Mesendoderm (in vitro differentiated cells): ENCODE results near the gene ZBTB4.

Experiments used
- DNase-seq: peaks from one replicate; pipeline ENCODE4 v3.0.0; 2013
- H2AK5ac ChIP-seq: 2 replicates; pipeline ENCODE4 v1.6.1; 2013; ENCODE audit warnings: low read length, inconsistent platforms
- H2BK120ac ChIP-seq: 2 replicates; pipeline ENCODE4 v1.6.1; 2013; ENCODE audit warnings: low read depth, mild to moderate bottlenecking, low read length, moderate library complexity, mixed read lengths
- H2BK15ac ChIP-seq: replicated peaks from 2 replicates; pipeline ENCODE4 v1.6.1; 2013; ENCODE audit warnings: low read depth, mild to moderate bottlenecking, moderate library complexity
- H2BK5ac ChIP-seq: 2 replicates; pipeline ENCODE4 v1.6.1; 2013; ENCODE audit warnings: low read length, inconsistent platforms
- H3K18ac ChIP-seq: 2 replicates; pipeline ENCODE4 v1.6.1; 2013; ENCODE audit warnings: mild to moderate bottlenecking, low read length, mixed read lengths
- H3K23ac ChIP-seq: one replicate; pipeline ENCODE4 v1.6.1; 2013; ENCODE audit warnings: low read length
- H3K27ac ChIP-seq: 2 replicates; pipeline ENCODE4 v1.5.1; 2013; ENCODE audit warnings: low read depth, mild to moderate bottlenecking, inconsistent platforms, low read length, moderate library complexity
- H3K27me3 ChIP-seq: 2 replicates; pipeline ENCODE4 v1.6.1; 2013; ENCODE audit warnings: low read length, control low read depth, mild to moderate bottlenecking, inconsistent platforms; ENCODE audit not compliant: insufficient read depth, poor library complexity
- H3K36me3 ChIP-seq: 2 replicates; pipeline ENCODE4 v1.6.1; 2013; ENCODE audit warnings: low read length, inconsistent platforms; ENCODE audit not compliant: control insufficient read depth, insufficient read depth
- H3K4ac ChIP-seq: one replicate; pipeline ENCODE4 v1.6.1; 2013; ENCODE audit warnings: low read depth, mild to moderate bottlenecking, low read length, moderate library complexity
- H3K4me1 ChIP-seq: 2 replicates; pipeline ENCODE4 v1.6.1; 2013; ENCODE audit warnings: low read depth, low read length, inconsistent platforms; ENCODE audit not compliant: control insufficient read depth
- H3K4me2 ChIP-seq: 2 replicates; pipeline ENCODE4 v1.6.1; 2013; ENCODE audit warnings: low read length
- H3K4me3 ChIP-seq: 2 replicates; pipeline ENCODE4 v1.5.1; 2013; ENCODE audit warnings: mild to moderate bottlenecking, low read length
- H3K56ac ChIP-seq: one replicate; pipeline ENCODE4 v1.6.1; 2013; ENCODE audit warnings: low read length
- H3K79me1 ChIP-seq: 2 replicates; pipeline ENCODE4 v1.6.1; 2013; ENCODE audit warnings: low read length, inconsistent platforms
- H3K79me2 ChIP-seq: 2 replicates; pipeline ENCODE4 v1.6.1; 2013; ENCODE audit warnings: mild to moderate bottlenecking, low read length; ENCODE audit not compliant: control insufficient read depth, insufficient read depth
- H3K9ac ChIP-seq: 2 replicates; pipeline ENCODE4 v1.6.1; 2013; ENCODE audit warnings: low read length, inconsistent platforms
- H4K5ac ChIP-seq: one replicate; pipeline ENCODE4 v1.6.1; 2013; ENCODE audit warnings: low read length
- H4K8ac ChIP-seq: one replicate; pipeline ENCODE4 v1.6.1; 2013; ENCODE audit warnings: low read depth, mild to moderate bottlenecking, control low read depth, low read length, moderate library complexity
- WGBS: extraction: QIAGEN DNeasy Blood & Tissue Kit; methylation state at CpG from one replicate; pipeline ENCODE4 v1.1.7; 2013; ENCODE audit warnings: low lambda C conversion rate, missing lambda C conversion rate; ENCODE audit not compliant: insufficient coverage; ENCODE audit errors: extremely low coverage; 5-methylcytosine and 5-hydroxymethylcytosine counted together

ZBTB4 gene

DNA sequence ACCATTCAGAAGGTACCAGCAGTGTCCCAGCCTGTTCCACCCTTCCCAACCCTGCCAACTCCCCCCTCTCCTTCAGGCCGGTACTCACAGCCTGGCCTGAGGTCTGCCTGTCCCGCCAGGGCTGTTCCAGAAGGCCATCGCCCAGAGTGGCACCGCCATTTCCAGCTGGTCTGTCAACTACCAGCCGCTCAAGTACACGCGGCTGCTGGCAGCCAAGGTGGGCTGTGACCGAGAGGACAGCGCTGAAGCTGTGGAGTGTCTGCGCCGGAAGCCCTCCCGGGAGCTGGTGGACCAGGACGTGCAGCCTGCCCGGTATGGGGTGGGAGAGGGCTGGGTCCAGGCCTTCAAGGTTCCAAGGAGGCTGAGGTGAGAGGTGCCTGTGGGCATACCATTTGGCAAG is 64.6 kb downstream of the ZBTB4 start:
- H3K4me1 ChIP-seq, result no peaks in the 10 kb centered on the region
- no peak overlapping the region for H2BK15ac ChIP-seq
- no peak overlapping the region for H3K27ac ChIP-seq
- no peak overlapping the region for H3K18ac ChIP-seq
- H3K9ac ChIP-seq, result no peak overlapping the region
- no peak overlapping the region for H4K5ac ChIP-seq
- H3K4me2 ChIP-seq, result no peak overlapping the region
- no CpG with 5 or more reads among the region's 14 CpGs for WGBS
- H2AK5ac ChIP-seq, result no peak overlapping the region
- H3K79me1 ChIP-seq, result no peaks in the 10 kb centered on the region
- H3K56ac ChIP-seq, result no peak overlapping the region
- H3K27me3 ChIP-seq, result no peaks in the 10 kb centered on the region
- H2BK5ac ChIP-seq, result no peak overlapping the region
- no peak overlapping the region for H3K4ac ChIP-seq
- no peak overlapping the region for H3K23ac ChIP-seq
- no peak overlapping the region for H3K4me3 ChIP-seq
- H3K36me3 ChIP-seq, result no peaks in the 10 kb centered on the region
- no peaks in the 10 kb centered on the region for H3K79me2 ChIP-seq
- no peak overlapping the region for H4K8ac ChIP-seq
- DNase-seq, result no peak
- no peak overlapping the region for H2BK120ac ChIP-seq

DNA sequence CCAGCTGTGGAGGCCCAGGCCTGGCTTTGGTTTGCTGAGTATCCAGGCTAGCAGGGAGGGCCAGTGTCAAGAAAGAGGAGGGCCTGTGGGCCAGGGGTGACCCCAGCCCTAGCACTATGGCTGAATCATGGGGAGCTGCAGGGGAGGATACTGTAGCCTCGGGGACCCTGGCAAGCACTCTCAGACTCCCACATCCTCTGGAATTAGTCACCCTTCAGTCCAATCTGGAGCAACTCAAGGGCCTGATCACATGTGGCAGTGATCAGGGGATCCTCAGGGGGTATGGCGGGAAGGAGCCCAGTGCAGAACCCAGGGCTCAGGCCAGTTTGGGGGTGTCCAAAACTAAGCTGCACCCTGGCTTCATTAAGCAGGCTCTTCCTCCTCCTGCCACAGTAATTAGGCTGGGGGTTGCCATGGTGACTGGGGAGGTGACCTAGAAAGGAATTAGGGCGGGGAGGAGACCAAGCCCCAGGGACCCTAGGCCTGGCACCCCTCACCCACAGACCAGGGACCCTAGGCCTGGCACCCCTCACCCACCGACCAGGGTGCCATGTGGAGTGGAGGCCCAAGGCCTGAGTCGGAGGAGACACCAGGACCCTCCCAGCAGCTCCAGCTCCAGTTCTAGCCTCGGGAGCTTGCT is 66.0 kb downstream of the ZBTB4 start:
- Histone ChIP-seq H3K4me2 (no peak overlapping the region), H3K27me3 (no peaks in the 10 kb centered on the region), H2BK120ac (no peak overlapping the region), H3K79me2 (no peaks in the 10 kb centered on the region), H3K18ac (no peak overlapping the region), H3K4ac (no peak overlapping the region), H3K4me1 (no peaks in the 10 kb centered on the region), H2BK15ac (no peak overlapping the region), H3K4me3 (no peak overlapping the region), H3K79me1 (no peaks in the 10 kb centered on the region), H2BK5ac (no peak overlapping the region), H3K27ac (no peak overlapping the region), H3K23ac (peak overlapping the region; percentile 3), H2AK5ac (no peak overlapping the region), H3K9ac (no peak overlapping the region), H4K8ac (no peak overlapping the region), H3K56ac (no peak overlapping the region), H4K5ac (no peak overlapping the region), H3K36me3 (no peaks in the 10 kb centered on the region)
- DNase-seq, result no peak
- WGBS, result no CpG with 5 or more reads among the region's 6 CpGs

DNA sequence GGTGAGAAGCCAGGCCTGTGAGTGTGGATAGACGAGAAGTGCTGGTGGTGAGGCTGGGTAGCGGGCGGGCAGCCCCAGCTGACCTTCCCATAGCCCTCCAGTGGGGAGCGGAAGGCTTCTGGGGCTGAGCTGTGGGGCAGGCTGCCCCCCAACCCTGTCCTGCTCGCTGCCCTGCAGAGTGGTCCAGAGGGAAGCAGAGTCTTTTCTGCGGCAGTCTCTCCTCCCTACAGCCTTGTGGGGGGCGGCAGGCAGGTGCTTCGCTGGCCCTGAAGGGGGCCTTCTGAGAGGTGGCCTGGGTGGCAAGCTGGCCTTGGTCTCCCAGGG is 68.0 kb downstream of the ZBTB4 start:
- Histone ChIP-seq H3K23ac (no peak overlapping the region), H3K56ac (no peak overlapping the region), H3K4ac (no peak overlapping the region), H3K4me3 (no peak overlapping the region), H4K8ac (no peak overlapping the region), H3K79me2 (no peaks in the 10 kb centered on the region), H3K36me3 (no peaks in the 10 kb centered on the region), H3K79me1 (no peaks in the 10 kb centered on the region), H2BK5ac (no peak overlapping the region), H3K18ac (no peak overlapping the region), H4K5ac (no peak overlapping the region), H2AK5ac (no peak overlapping the region), H3K27ac (no peak overlapping the region), H3K4me1 (peaks cover 4% of the 10 kb centered on the region), H2BK120ac (no peak overlapping the region), H3K4me2 (no peak overlapping the region), H2BK15ac (no peak overlapping the region), H3K9ac (no peak overlapping the region), H3K27me3 (no peaks in the 10 kb centered on the region)
- DNase-seq, result no peak
- no CpG with 5 or more reads among the region's 8 CpGs for WGBS

DNA sequence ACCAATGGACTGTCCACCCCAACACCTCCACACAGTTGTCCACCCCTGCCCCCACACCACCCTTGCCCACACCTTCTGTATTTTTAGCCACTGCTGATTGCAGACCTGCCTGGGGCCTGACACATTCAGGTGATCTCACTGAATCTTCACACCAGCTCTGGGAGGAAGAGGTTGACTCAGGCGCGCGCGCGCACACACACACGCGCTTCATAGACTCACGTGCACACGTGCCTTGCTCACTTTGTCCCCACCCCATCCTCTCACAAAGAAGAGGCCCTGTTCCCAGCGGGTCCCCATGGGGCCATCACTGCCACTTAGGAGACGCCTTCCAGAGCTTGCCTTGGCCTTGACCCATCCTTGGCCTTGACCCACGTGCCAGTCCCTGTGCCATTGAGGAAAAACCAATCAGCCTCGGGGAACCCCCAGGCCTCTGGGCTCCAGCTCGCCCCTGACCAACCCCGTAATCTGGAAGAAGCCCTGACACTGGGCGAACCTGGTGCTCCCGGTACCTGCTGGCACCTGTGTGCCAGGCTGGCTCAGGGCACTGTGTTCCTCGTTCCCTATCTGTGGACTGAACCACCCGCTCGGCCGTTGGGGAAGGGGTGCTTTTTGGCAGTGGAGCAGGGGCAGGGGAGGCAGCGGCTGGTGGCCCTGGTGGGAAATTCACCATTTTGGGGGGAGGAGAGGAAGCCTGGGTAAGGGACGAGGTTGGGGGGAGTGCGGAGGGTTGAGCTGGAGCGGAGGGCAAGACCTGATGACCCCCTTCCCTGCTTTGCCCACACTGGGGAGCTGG is 68.6 kb downstream of the ZBTB4 start:
- no peak overlapping the region for H3K4me2 ChIP-seq
- H2BK15ac ChIP-seq, result no peak overlapping the region
- H2AK5ac ChIP-seq, result no peak overlapping the region
- H3K4ac ChIP-seq, result no peak overlapping the region
- no peak overlapping the region for H4K5ac ChIP-seq
- no peak overlapping the region for H4K8ac ChIP-seq
- no peak overlapping the region for H2BK5ac ChIP-seq
- H3K4me3 ChIP-seq, result no peak overlapping the region
- no peaks in the 10 kb centered on the region for H3K79me1 ChIP-seq
- H2BK120ac ChIP-seq, result no peak overlapping the region
- no peaks in the 10 kb centered on the region for H3K36me3 ChIP-seq
- DNase-seq, result no peak
- no peak overlapping the region for H3K23ac ChIP-seq
- H3K27ac ChIP-seq, result no peak overlapping the region
- no CpG with 5 or more reads among the region's 25 CpGs for WGBS
- no peaks in the 10 kb centered on the region for H3K79me2 ChIP-seq
- H3K56ac ChIP-seq, result no peak overlapping the region
- H3K27me3 ChIP-seq, result no peaks in the 10 kb centered on the region
- no peak overlapping the region for H3K18ac ChIP-seq
- peaks cover 7% of the 10 kb centered on the region for H3K4me1 ChIP-seq
- no peak overlapping the region for H3K9ac ChIP-seq

DNA sequence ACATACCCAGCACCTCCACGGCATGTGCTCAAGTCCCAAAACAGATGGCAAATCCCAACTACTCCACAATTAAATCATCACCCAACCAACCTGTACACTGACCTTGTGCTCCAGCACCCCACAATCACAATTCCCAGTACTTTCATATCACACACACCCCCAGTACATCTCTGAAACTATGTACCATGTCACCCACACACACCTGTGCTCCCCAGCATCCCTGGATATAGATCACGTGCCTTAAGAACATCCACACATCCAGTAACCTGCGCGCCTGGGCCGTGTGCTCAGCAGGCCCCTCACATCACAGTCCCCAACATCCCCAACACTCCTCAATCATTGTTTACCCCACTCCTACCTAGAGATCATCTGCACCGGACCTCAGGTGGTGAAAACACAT is 69.7 kb downstream of the ZBTB4 start:
- Histone ChIP-seq H3K4me3 (no peak overlapping the region), H3K79me2 (no peaks in the 10 kb centered on the region), H3K18ac (no peak overlapping the region), H2AK5ac (no peak overlapping the region), H2BK15ac (no peak overlapping the region), H2BK5ac (no peak overlapping the region), H3K4me1 (peaks cover 7% of the 10 kb centered on the region), H3K79me1 (no peaks in the 10 kb centered on the region), H3K4ac (no peak overlapping the region), H4K5ac (no peak overlapping the region), H3K27ac (no peak overlapping the region), H3K27me3 (no peaks in the 10 kb centered on the region), H3K56ac (no peak overlapping the region), H3K23ac (no peak overlapping the region), H2BK120ac (no peak overlapping the region), H3K36me3 (no peaks in the 10 kb centered on the region), H4K8ac (no peak overlapping the region), H3K9ac (no peak overlapping the region), H3K4me2 (no peak overlapping the region)
- no CpG with 5 or more reads among the region's 6 CpGs for WGBS
- no peak for DNase-seq
